HepG2 (cell line): ENCODE results near the gene TEX19. TPM values are rescaled to one million over a fixed set of nuclear protein-coding genes. Genes with fewer than 3 reads are reported as not detected.
A peak's percentile ranks its signal among the peaks of the same experiment; 100 is the strongest.

Source experiments
- CREM ChIP-seq, 2 experiments: sonication (generic) in 1 of 2; formaldehyde crosslinking in 1 of 2; IDR thresholded peaks; 2 replicates each; pipeline versions ENCODE4 v1.4.0 to v1.6.1; 2016 to 2020; ENCODE audit warnings: antibody characterized with exemption in 1 of 2, mild to moderate bottlenecking in 1 of 2, missing genetic modification reagents in 1 of 2
- ETS1 ChIP-seq: sonication (generic); formaldehyde crosslinking; IDR thresholded peaks from 2 replicates; pipeline ENCODE4 v1.4.0; 2020; ENCODE audit warnings: missing genetic modification reagents
- HDAC6 ChIP-seq: fragments of 200-600 bp; sonication (generic); IDR thresholded peaks from 2 replicates; pipeline ENCODE4 v1.7.0; 2017; ENCODE audit warnings: mild to moderate bottlenecking, antibody characterized with exemption, low read length, low read depth
- MTA3 ChIP-seq: sonication (generic); formaldehyde crosslinking; IDR thresholded peaks from 2 replicates; pipeline ENCODE4 v1.4.0; 2020; ENCODE audit warnings: missing genetic modification reagents
- NFKB2 ChIP-seq: sonication (generic); formaldehyde crosslinking; IDR thresholded peaks from 2 replicates; pipeline ENCODE4 v1.4.0; 2020; ENCODE audit warnings: missing genetic modification reagents, borderline replicate concordance
- NPAS2 ChIP-seq: sonication (generic); formaldehyde crosslinking; IDR thresholded peaks from 2 replicates; pipeline ENCODE4 v1.8.0; 2022; ENCODE audit warnings: mild to moderate bottlenecking, missing genetic modification reagents, borderline replicate concordance
- XBP1 ChIP-seq: sonication (generic); formaldehyde crosslinking; IDR thresholded peaks from 2 replicates; pipeline ENCODE4 v1.5.0; 2020; ENCODE audit warnings: missing genetic modification reagents
- ZBTB43 ChIP-seq: sonication (generic); formaldehyde crosslinking; conservative IDR thresholded peaks from 2 replicates; pipeline ENCODE4 v1.4.0; 2020; ENCODE audit warnings: missing genetic modification reagents
- ZNF550 ChIP-seq: sonication (generic); formaldehyde crosslinking; IDR thresholded peaks from 2 replicates; pipeline ENCODE4 v1.4.0; 2020; ENCODE audit warnings: mild to moderate bottlenecking, missing genetic modification reagents, borderline replicate concordance
- ZNF710 ChIP-seq: sonication (generic); formaldehyde crosslinking; IDR thresholded peaks from 2 replicates; pipeline ENCODE4 v1.5.0; 2020; ENCODE audit warnings: mild to moderate bottlenecking, missing genetic modification reagents, borderline replicate concordance
- ZNF749 ChIP-seq: sonication (generic); formaldehyde crosslinking; IDR thresholded peaks from 2 replicates; pipeline ENCODE4 v1.8.0; 2022; ENCODE audit warnings: mild to moderate bottlenecking, missing genetic modification reagents, moderate library complexity, borderline replicate concordance
- polyA plus RNA-seq, 8 experiments: library from polyadenylated mRNA; depleted of rRNA in 3 of 8; stranded (reverse) in 7 of 8; unstranded in 1 of 8; fragments of >200 nt; fragmentation: Illumina TruSeq in 4 of 8; extraction: Trizol in 4 of 8; gene quantifications; 2 replicates each; pipeline versions ENCODE4 v1.2.1 to v1.2.3, GENCODE V29; 2011 to 2016; ENCODE audit warnings: low read depth in 4 of 8, missing spikeins in 1 of 8, mixed read lengths in 1 of 8; ENCODE audit not compliant: insufficient read depth in 1 of 8
- total RNA-seq, 5 experiments: library from RNA; depleted of rRNA; stranded (reverse); fragments of >200 nt; fragmentation: Illumina TruSeq; extraction: Trizol; gene quantifications; 2 replicates each; pipeline ENCODE4 v1.2.3, GENCODE V29; 2016; ENCODE audit warnings: low read depth in 1 of 5
- TF ChIP-seq, protein P1 (sequence below): sonication (generic); formaldehyde crosslinking; IDR thresholded peaks from 2 replicates; pipeline ENCODE4 v1.9.0; 2021; ENCODE audit warnings: mild to moderate bottlenecking, missing genetic modification reagents
- TF ChIP-seq, protein P2 (sequence below): sonication (generic); formaldehyde crosslinking; conservative IDR thresholded peaks from 2 replicates; pipeline ENCODE4 v1.5.0; 2020; ENCODE audit warnings: missing genetic modification reagents
- TF ChIP-seq, protein P3 (sequence below): sonication (generic); formaldehyde crosslinking; IDR thresholded peaks from 2 replicates; pipeline ENCODE4 v1.4.0; 2020; ENCODE audit warnings: mild to moderate bottlenecking, missing genetic modification reagents

Gene TEX19
- total and polyA plus RNA-seq, 2 of the 13 experiments (the other 11 are each of a cell fraction or from before 2014, with no cell fraction given), result 1.3 to 6.0 TPM

DNA sequence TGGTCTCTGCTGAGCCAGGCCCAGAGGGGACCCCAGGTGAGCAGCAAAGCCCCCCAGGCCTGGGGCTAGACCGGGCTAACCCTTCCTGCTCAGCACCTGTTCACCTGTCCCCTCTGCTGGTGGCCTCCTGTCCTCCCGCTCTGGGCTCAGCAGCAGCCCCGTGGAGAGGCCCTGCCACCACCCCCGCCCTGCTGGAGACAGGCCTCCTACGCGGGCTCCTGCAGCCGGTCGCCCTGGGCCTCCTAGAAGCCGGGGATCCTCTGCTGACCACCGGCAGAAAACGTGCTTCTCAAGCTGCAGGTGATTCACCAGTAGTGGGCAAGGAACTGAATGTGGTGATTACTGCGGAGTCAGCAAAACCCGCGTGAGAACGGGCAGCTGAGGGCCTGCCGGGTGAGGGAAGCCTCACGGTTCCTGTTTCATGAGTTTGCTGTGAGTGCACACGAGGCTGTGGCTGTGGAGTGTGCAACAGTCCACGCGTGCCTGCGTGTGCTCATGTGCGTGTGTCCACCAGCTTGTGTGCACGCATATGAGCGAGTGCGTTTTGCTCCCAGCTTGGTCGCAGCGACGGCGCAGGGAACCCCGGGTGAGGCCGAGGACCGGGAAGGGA lies 26.3 kb upstream of the TEX19 start (continued):
- no peak for TF ChIP-seq ETS1 (CRISPR knock-in tag)
- 0 out of 2 replicates have a peak, but pooled peaks have one; percentile 30 for TF ChIP-seq NFKB2 (CRISPR knock-in tag)
- TF ChIP-seq ZNF550, result no peak
- TF ChIP-seq ZNF710 (CRISPR knock-in tag), result no peak
- no peak for TF ChIP-seq NPAS2
- no peak for TF ChIP-seq XBP1 (CRISPR knock-in tag)
- TF ChIP-seq, protein P1, sequence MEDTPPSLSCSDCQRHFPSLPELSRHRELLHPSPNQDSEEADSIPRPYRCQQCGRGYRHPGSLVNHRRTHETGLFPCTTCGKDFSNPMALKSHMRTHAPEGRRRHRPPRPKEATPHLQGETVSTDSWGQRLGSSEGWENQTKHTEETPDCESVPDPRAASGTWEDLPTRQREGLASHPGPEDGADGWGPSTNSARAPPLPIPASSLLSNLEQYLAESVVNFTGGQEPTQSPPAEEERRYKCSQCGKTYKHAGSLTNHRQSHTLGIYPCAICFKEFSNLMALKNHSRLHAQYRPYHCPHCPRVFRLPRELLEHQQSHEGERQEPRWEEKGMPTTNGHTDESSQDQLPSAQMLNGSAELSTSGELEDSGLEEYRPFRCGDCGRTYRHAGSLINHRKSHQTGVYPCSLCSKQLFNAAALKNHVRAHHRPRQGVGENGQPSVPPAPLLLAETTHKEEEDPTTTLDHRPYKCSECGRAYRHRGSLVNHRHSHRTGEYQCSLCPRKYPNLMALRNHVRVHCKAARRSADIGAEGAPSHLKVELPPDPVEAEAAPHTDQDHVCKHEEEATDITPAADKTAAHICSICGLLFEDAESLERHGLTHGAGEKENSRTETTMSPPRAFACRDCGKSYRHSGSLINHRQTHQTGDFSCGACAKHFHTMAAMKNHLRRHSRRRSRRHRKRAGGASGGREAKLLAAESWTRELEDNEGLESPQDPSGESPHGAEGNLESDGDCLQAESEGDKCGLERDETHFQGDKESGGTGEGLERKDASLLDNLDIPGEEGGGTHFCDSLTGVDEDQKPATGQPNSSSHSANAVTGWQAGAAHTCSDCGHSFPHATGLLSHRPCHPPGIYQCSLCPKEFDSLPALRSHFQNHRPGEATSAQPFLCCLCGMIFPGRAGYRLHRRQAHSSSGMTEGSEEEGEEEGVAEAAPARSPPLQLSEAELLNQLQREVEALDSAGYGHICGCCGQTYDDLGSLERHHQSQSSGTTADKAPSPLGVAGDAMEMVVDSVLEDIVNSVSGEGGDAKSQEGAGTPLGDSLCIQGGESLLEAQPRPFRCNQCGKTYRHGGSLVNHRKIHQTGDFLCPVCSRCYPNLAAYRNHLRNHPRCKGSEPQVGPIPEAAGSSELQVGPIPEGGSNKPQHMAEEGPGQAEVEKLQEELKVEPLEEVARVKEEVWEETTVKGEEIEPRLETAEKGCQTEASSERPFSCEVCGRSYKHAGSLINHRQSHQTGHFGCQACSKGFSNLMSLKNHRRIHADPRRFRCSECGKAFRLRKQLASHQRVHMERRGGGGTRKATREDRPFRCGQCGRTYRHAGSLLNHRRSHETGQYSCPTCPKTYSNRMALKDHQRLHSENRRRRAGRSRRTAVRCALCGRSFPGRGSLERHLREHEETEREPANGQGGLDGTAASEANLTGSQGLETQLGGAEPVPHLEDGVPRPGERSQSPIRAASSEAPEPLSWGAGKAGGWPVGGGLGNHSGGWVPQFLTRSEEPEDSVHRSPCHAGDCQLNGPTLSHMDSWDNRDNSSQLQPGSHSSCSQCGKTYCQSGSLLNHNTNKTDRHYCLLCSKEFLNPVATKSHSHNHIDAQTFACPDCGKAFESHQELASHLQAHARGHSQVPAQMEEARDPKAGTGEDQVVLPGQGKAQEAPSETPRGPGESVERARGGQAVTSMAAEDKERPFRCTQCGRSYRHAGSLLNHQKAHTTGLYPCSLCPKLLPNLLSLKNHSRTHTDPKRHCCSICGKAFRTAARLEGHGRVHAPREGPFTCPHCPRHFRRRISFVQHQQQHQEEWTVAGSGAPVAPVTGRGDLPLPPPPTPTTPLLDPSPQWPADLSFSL (CRISPR knock-in tag), result no peak
- no peak for TF ChIP-seq CREM (IDR thresholded peaks at IDR 0.05)
- no peak for TF ChIP-seq CREM (CRISPR knock-in tag; IDR thresholded peaks at IDR 0.05)
- TF ChIP-seq ZBTB43, result no peak
- no peak for TF ChIP-seq MTA3
- no peak for TF ChIP-seq HDAC6
- TF ChIP-seq, protein P2, sequence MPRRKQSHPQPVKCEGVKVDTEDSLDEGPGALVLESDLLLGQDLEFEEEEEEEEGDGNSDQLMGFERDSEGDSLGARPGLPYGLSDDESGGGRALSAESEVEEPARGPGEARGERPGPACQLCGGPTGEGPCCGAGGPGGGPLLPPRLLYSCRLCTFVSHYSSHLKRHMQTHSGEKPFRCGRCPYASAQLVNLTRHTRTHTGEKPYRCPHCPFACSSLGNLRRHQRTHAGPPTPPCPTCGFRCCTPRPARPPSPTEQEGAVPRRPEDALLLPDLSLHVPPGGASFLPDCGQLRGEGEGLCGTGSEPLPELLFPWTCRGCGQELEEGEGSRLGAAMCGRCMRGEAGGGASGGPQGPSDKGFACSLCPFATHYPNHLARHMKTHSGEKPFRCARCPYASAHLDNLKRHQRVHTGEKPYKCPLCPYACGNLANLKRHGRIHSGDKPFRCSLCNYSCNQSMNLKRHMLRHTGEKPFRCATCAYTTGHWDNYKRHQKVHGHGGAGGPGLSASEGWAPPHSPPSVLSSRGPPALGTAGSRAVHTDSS (CRISPR knock-in tag), result no peak
- TF ChIP-seq ZNF749 (CRISPR knock-in tag), result no peak
- TF ChIP-seq, protein P3, sequence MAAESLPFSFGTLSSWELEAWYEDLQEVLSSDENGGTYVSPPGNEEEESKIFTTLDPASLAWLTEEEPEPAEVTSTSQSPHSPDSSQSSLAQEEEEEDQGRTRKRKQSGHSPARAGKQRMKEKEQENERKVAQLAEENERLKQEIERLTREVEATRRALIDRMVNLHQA (CRISPR knock-in tag), result no peak
